ENCODE data around the gene NOVA1.
"Not testable (repeated sequence)": the region's sequence is repeated elsewhere in the genome, so short reads cannot be mapped to it uniquely, and the experiment has no call there.

Gene NOVA1

DNA sequence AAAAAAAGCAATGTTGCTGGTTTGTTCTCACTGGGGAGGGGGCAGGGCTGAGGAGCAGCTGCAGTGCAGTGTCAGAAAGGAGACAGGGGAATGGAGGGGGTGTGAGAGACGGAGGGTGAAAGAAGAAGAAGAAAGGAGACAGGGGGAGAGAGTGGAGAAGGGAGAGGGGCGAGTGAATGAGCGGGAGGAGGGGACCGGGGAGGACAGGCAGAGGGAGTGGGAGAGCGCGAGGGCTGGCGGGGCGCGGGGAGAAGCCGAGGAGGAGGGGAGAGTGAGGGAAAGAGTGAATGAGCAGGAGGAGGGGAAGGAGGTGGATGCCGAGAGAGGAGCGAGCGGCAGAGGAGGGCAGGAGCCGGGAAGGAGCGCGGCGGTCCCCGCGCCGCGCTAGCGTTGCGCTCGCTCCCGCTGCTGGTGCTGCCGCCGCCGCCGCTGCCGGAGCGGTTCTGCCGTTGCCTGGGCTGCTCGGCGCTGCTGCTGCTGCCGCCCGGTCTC lies at the start of gene NOVA1:
TSS of gene NOVA1 (minus strand) at position 445 of the 492 bp plus-strand sequence. CDS start 597 bp downstream, outside the sequence.
- no peak for DNase-seq

GRCh38 chr14:26645057-26645456 lies 47.2 kb upstream of the NOVA1 start:
- not testable (repeated sequence) for DNase-seq

- DNase-seq = no peak
Measured at GRCh38 chr14:26636561-26636960, 38.7 kb upstream of the NOVA1 start.

DNA sequence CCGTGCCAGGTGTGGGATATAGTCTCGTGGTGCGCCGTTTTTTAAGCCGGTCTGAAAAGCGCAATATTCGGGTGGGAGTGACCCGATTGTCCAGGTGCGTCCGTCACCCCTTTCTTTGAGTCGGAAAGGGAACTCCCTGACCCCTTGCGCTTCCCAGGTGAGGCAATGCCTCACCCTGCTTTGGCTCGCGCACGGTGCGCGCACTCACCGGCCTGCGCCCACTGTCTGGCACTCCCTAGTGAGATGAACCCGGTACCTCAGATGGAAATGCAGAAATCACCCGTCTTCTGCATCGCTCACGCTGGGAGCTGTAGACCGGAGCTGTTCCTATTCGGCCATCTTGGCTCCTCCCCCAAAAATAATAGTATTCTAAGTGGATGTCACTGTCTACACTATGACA lies 37.1 kb upstream of the NOVA1 start:
- not testable (repeated sequence) for DNase-seq

GRCh38 chr14:26626256-26626655 lies 28.4 kb upstream of the NOVA1 start:
- no peak for DNase-seq

GRCh38 chr14:26622611-26623010 lies 24.8 kb upstream of the NOVA1 start:
- no peak for DNase-seq

DNA sequence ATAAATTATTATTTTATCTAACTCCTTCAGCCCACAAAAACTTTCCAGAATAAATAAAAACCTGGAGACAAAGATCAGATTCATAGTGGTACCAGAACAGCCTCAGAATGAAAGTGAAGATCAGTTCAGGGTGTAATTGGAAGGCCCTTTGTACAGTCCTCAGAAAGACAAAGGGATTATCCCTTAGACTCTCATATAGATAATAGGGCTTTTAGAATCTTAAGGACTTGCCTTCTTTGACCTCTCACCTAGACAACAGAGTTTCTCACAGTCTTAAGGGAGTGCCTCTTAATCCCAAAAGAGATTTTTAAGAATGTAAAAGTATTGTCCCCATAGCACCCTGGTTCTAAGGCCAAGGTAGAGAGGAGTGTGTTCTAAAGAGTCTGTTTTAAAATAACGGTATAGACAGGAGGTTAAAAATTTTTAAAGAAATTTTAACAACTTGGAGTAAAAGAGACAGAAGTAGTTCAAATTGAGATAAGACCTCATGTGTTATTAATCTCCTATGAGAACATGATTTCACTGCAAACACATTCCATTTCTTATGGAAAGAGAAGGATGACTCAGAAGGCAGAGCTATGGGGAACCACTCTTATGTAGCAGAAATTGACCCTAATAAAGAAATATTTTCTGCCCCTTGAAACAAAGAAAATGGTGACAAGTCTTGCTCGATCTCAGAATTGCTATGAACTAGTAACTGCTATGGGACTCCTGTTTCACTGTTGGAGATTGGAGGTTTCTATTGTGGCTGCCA lies 24.2 kb upstream of the NOVA1 start:
- DNase-seq = no peak

DNA sequence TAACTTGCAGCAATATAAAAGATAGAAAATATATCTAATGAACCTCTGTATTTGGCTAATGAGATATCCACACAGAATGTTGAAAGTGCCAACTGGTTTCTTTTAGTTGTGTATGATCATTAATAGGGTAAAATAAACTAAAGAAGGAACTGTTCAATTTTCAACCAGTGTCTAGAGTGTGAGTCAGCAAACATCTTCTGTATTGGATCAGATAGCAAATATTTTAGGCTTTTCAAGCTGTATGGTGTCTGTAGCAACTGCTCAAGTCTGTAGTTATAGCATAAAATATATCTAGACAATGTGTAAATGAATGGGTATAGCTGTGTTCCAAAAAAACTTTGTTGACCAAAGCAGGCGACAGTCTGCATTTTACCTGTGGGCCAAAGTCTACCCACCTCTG lies 23.5 kb upstream of the NOVA1 start:
- DNase-seq = no peak

GRCh38 chr14:26611259-26611658 lies 13.4 kb upstream of the NOVA1 start:
- DNase-seq = no peak

DNA sequence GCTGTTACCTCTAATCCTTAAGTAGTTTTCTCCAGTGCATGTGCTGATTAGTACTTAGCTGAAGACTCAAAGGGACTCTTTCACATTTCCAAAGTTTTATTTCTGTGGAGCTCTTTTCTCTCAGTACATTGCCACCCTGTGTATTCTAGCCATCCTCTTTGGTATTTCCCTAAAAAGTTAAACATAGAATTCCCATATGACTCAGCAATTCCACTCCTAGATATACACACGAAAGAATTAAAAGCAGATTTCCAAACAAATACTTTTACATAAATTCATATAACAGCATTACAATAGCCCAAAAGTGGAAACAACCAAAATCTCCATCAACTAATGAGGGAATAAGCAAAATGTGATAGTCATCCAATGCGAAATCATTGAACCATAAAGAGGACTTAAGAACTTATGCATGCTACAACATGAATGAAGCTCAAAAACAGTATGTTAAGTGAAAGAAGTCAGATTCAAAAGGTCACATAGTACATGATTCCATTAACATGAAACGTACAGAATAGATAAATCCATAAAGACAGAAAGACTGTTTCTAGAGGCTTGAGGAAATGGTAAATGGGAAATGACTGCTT lies 9.0 kb upstream of the NOVA1 start:
- DNase-seq = no peak

GRCh38 chr14:26605602-26606001 lies 7.8 kb upstream of the NOVA1 start:
- DNase-seq = no peak

DNA sequence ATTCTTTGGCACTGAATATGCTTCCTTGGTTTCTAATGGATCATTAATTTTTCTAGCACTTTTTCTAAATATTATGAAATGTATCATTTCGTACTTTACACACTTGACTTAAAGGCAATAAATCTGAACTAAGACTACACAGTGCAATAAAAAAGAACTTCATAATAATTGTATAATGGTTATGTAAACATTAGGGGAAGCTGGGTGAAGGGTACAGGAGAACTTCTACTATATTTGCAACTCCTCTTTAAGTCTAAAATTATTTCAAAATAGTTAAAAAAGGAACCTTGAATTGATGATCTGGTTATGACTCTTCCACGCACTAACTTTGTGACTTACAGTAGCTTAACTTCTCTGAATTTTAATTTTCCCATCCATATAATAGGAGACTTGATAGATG lies 5.1 kb upstream of the NOVA1 start:
- no peak for DNase-seq

DNA sequence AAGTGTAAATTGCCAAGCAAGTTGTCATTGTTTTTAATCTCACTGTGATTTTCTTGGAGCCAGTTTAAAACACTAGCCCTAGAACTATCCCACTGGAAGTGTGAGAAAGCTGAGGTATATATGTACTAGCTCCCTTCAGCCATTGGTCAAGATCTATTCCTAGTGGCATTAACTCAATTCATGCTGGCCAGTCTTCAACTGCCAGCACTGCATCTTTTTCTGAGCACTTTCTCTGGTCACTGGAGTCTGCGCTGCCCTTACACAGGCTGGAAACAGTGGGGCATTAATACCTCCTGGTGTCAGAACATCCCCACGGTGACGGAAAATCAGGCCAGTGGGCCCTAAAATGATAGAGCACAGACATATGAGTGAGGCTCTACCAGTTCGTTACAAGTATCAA lies 4.0 kb upstream of the NOVA1 start:
- no peak for DNase-seq

DNA sequence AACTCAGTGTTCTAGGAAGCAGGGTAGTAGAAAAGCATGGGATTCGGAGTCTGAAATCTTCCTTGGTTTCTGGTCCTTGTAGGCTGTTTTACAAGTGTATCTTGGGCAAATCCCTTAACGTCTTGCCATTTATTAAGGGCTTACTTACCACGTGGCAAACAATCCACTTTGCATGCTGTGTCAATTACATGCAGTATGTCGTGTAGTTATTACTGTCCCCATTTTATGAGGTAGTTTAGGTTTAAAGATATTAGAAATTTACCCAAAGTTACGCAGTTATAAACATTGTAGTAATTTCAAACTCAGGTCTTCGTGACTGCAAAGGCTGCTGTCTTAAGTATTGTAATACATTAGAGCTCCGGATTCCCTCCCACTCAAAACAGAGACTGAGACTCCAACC lies 1.5 kb upstream of the NOVA1 start:
- no peak for DNase-seq

DNA sequence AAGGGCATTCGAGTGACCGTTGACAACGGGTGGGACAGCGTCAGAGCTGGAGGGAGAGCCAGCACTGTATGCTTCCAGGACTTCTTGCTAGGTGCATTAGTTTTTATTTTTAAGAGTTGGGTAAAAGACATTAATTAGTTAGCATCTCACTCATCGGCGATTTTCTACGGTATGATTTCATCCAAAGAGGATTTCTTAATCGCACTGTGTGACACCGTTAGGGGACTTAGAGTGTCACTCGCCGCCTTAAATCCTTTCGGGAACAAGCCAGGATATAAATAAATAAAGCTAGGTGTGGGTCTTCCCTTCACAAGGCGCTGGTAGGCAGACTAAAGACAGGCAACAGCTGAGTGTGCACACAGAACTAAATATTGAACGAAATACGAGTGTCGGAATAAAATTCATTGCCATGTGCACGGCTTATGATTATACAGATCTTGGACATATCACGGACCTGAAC lies 869 bp upstream of the NOVA1 start:
- DNase-seq = no peak

DNA sequence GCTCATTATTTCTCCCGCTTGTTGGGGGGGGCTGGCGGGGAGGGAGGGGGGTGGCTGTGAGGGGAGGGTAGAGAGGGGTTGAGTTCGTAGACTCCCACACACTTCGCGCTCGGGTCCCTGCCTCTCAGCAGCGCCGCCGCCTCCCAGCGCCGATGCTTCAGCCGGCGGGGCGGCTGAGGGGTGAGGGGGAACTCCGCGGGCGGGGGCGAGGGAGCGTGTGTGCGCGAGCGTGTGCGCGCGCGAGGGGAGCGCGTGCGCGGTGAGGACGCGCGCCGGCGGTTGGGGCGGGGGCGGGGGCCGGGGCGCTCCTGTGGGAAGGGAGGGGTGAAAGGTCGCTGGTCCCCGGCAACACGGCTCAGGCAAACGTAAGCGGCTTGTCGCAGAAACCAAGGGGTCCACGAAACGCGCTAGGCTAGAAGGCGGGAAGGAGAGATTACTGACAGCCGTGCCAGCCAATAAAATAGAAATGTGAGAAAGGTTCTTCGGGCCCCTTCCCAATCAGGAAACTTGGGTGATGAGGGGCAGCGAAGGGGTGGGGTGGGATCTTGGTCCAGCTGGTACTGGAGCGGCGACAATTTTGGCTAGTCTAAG lies 343 bp upstream of the NOVA1 start:
- peak; percentile 27 for DNase-seq

DNA sequence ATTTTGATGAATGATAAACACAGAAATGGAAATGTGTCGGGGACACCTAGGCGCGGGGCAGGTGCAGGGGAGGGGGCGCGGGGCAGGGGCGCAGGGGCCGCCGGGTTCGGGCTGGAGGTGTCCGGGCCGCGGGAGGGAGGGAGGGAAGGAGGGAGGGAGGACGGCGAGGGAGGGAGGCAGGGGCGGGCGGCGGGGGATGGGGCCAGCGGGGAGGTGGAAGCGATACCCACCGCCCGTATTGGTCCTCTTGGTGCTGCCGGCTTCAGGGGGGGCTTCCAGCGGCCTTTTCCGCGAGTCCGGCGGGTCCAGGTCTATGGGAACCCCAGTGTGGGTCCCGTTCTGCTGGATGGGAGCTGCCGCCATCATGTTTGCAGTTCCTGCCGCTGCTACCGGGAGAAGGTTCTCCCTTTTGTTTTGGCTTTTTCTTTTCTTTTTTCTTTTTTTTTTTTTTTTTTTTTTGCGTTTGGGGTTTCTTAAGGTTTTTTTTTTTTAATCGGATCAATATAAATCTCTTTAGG lies 703 bp downstream of the NOVA1 start:
- DNase-seq = no peak

DNA sequence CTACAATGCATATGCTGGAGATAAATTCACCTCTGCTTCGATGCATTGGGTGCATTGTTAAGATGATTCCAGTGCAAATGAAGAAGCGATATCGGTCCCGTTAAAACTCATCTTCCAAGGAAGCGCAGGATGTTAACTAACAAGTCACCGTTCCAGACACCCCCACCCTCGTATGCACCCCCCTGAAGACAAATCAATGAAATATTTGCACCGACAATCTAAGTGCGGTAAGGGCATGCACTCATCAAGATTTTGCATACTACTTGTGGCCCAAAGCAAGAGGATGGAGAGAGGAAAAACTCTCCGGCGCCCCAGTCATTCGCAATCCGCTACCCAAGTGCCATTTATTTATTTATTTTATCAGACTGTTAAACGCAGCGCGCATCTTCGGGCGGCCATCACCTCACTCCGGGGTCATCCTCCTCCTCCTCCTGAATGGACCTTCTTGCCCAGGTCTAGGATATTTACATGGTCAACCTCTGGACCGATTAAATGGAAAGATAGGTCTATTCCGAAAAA lies 1.2 kb downstream of the NOVA1 start:
- no peak for DNase-seq

- no peak for DNase-seq
Measured at GRCh38 chr14:26595926-26596542, 1.8 kb downstream of the NOVA1 start.

- DNase-seq = no peak
Measured at GRCh38 chr14:26594756-26595545, 2.9 kb downstream of the NOVA1 start.

DNA sequence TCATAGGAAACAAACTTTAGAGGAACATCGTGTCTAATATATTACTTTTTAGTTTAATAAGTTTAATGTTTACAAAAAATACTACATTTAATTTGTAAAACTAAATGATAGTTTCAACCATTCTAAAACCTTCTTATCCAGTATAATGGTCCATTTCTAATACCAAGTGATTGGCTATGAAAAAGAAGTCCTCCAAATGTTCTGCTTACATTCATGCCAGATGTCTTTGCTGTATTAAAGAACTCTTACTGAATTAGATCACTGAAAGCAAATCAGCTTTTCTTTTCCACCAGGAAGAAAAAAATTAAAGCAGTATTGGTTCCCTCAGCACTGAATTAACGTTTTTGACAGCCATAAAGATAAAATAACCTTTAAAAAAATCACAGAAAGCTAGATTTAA lies 3.7 kb downstream of the NOVA1 start:
- no peak for DNase-seq

GRCh38 chr14:26593357-26593756 lies 4.5 kb downstream of the NOVA1 start:
- DNase-seq = no peak

All from CD4-positive, alpha-beta T cell treated with Interleukin-6 for 4 hours (primary cell).